Globus pallidus (tissue), 1 donor: Measurements from ENCODE around the gene SLC7A5.

Experiments
- DNase-seq: peaks from one replicate; pipeline ENCODE4 v3.0.0-alpha.2; 2015; ENCODE audit warnings: low spot score

Gene SLC7A5

GRCh38 chr16:87846705-87847466 is 22.4 kb downstream of the SLC7A5 start:
- DNase-seq, result no peak

GRCh38 chr16:87845807-87846619 is 23.3 kb downstream of the SLC7A5 start:
- no peak for DNase-seq

GRCh38 chr16:87845213-87845612 is 24.1 kb downstream of the SLC7A5 start:
- DNase-seq, result no peak

- no peak for DNase-seq
Measured at GRCh38 chr16:87844809-87845208, 24.5 kb downstream of the SLC7A5 start.

- DNase-seq, result no peak
Measured at GRCh38 chr16:87844120-87844733, 25.1 kb downstream of the SLC7A5 start.

GRCh38 chr16:87843678-87844105 is 25.6 kb downstream of the SLC7A5 start:
- no peak for DNase-seq

- DNase-seq, result no peak
Measured at GRCh38 chr16:87842209-87842869, 27.0 kb downstream of the SLC7A5 start.

GRCh38 chr16:87841340-87842208 is 27.7 kb downstream of the SLC7A5 start:
- DNase-seq, result no peak

- no peak for DNase-seq
Measured at GRCh38 chr16:87840271-87840978, 28.9 kb downstream of the SLC7A5 start.

GRCh38 chr16:87839542-87840270 is 29.6 kb downstream of the SLC7A5 start:
- DNase-seq, result no peak

- DNase-seq, result no peak
Measured at GRCh38 chr16:87838643-87839541, 30.4 kb downstream of the SLC7A5 start.

GRCh38 chr16:87837627-87838289 is 31.5 kb downstream of the SLC7A5 start:
- DNase-seq, result no peak

GRCh38 chr16:87836844-87837581 is 32.3 kb downstream of the SLC7A5 start:
- no peak for DNase-seq

- DNase-seq, result no peak
Measured at GRCh38 chr16:87836346-87836843, 32.9 kb downstream of the SLC7A5 start.

- no peak for DNase-seq
Measured at GRCh38 chr16:87835882-87836331, 33.4 kb downstream of the SLC7A5 start.

GRCh38 chr16:87834668-87835473 is 34.4 kb downstream of the SLC7A5 start:
- DNase-seq, result no peak
